ENCODE data around the gene PHF20.
"Not testable (repeated sequence)": the region's sequence is repeated elsewhere in the genome, so short reads cannot be mapped to it uniquely, and the experiment has no call there.

Gene PHF20

DNA sequence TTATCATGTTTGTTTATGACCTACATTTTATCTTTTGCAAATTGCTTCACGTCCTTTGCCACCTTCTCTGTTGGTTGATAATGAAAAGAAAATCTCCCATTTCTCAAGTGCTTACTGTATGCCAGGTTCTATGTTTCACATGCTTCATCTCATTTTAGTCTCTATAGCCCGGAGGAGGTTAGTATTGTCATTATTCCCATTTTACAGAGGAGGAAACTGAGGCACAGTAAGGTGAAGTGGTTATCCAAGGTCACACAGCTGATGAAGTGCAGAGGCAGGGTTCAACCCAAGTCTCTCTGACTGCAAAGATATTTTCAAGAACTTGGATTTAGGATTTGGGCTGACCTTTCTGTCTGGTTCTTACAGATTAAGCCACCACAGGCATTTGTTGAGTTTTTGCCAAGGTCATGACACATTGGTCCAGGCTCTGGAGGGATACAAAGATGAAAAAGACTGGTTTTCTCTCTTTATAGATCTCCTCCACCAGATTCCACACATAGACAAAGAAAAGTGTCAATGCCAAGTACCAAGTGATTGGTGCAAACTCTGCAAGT lies 217.2 kb downstream of the PHF20 start:
- TF ChIP-seq, protein P1, sequence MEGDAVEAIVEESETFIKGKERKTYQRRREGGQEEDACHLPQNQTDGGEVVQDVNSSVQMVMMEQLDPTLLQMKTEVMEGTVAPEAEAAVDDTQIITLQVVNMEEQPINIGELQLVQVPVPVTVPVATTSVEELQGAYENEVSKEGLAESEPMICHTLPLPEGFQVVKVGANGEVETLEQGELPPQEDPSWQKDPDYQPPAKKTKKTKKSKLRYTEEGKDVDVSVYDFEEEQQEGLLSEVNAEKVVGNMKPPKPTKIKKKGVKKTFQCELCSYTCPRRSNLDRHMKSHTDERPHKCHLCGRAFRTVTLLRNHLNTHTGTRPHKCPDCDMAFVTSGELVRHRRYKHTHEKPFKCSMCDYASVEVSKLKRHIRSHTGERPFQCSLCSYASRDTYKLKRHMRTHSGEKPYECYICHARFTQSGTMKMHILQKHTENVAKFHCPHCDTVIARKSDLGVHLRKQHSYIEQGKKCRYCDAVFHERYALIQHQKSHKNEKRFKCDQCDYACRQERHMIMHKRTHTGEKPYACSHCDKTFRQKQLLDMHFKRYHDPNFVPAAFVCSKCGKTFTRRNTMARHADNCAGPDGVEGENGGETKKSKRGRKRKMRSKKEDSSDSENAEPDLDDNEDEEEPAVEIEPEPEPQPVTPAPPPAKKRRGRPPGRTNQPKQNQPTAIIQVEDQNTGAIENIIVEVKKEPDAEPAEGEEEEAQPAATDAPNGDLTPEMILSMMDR (IDR thresholded peaks at IDR 0.05; ENCODE audit: low read depth, low read length, missing control alignments), result no peak
- DNase-seq (ENCODE audit: low read depth), result no peak
- no peak overlapping the region for H3K4me3 ChIP-seq (ENCODE audit: low read depth, low read length)

DNA sequence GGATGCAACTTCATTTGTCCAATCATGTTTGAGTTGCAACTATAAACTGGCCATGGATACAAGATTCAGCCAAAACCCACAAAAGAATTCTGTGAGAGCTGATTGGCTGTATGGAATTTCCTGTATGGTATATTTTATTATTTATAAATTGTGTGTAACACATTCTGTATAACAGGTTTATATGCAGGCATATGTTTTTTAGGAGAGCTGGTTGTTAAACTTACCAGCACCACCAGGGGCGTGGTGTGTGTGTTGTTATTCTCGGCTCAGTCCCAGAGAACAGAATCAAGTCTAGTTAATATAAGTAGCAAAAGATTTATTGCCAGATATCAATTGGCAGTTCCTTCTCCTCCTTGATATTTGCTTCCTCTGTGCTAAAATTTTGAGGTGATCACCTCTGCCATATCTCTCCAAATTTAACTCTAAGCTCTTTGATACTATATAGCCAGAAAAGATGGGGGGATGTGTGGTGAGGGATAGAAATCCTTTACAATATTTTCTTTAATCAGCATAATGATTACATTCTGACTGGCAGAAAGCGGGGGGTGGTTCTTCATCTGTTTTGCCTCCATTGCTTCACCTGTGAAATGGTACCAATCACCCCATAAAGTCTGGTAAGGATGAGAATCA lies 219.4 kb downstream of the PHF20 start:
- H3K4me3 ChIP-seq (ENCODE audit: low read depth, low read length), result no peak overlapping the region
- TF ChIP-seq, protein P1 (IDR thresholded peaks at IDR 0.05; ENCODE audit: low read depth, low read length, missing control alignments), result peak; percentile 55
- DNase-seq (ENCODE audit: low read depth), result no peak

DNA sequence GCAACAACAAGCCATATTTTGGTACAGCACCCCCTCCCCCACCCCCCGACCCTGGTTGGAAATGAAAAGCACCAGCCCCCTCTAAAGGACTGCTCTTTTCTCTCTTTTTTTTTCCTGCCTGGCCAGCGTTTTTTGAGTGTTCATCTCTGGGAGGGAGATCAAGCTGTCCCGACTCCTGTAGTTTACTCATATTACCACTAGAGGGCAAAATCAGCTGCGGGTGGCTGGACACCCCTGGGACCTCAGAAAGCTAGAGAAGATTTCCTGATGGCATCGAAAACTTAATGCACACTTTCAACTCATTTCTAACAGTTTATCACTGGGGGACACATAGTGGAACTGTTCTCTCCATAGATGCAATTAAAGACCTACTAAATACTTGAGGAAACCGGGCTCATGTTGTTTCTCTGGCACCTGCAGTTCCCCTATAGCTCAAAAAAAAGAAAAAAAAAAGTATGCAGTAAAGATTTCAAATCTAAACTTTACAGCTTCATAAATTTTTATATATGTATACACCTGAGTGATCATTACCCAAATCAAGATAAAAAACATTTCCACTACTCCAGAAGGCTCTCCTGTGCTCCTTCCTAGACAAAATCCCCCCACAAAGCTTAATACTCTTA lies 221.0 kb downstream of the PHF20 start:
- TF ChIP-seq, protein P1 (IDR thresholded peaks at IDR 0.05; ENCODE audit: low read depth, low read length, missing control alignments), result peak; percentile 82
- peak; percentile 13 for DNase-seq (ENCODE audit: low read depth)
- no peak overlapping the region for H3K4me3 ChIP-seq (ENCODE audit: low read depth, low read length)

DNA sequence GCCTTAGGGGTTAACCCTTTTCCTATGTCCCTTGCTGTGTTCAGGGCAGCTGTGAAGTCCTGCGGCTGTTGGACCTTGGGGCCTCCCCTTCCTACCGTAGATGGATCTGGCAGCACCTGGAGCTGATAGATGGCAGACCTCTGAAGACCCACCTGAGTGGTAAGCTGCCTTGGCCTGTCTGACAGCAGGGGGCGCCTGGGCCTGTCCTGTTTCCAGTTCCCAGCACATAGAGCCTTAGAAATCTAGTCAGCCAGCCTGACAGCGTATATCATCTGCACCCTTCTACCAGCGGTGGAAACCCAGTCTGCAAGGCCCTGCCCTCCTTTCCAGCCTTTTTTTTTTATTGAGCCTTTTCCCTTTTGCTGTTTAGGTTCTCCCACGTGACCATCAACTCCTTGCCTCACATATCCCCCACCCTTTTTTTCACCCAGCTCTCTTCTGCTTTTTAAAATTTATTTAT lies 223.2 kb downstream of the PHF20 start:
- no peak overlapping the region for H3K4me3 ChIP-seq (ENCODE audit: low read depth, low read length)
- TF ChIP-seq, protein P1 (IDR thresholded peaks at IDR 0.05; ENCODE audit: low read depth, low read length, missing control alignments), result peak; percentile 96
- DNase-seq (ENCODE audit: low read depth), result peak; percentile 43

DNA sequence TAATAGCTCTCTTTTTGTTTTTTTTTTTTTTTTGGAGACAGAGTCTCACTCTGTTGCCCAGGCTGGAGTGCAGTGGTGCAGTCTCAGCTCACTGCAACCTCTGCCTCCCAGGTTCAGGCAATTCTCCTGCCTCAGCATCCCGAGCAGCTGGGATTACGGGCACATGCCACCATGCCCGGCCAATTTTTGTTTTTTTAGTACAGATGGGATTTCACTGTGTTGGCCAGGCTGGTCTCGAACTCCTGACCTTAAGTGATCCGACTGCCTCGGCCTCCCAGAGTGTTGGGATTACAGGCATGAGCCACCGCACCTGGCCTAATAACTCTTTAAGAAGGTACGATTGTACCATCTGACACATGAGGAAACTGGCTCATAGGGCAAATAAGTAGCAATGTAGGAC lies 224.7 kb downstream of the PHF20 start:
- not testable (repeated sequence) for DNase-seq (ENCODE audit: low read depth); H3K4me3 ChIP-seq (ENCODE audit: low read depth, low read length)

All from GM12864 (cell line).